Jurkat, Clone E6-1 (cell line): ENCODE data around the gene ACAA2. TPM values are rescaled to one million over a fixed set of nuclear protein-coding genes. Genes with fewer than 3 reads are reported as not detected.

ENCODE experiments used
- DNase-seq: peaks from one replicate; pipeline ENCODE4 v3.0.0-alpha.2; 2011; ENCODE audit warnings: low read depth, low spot score
- H3K4me3 ChIP-seq: 2 replicates; pipeline ENCODE4 v1.5.1; 2011; ENCODE audit warnings: mild to moderate bottlenecking, low read length, control low read depth, moderate library complexity
- polyA plus RNA-seq: library from polyadenylated mRNA; unstranded; fragments of >200 nt; gene quantifications from one replicate; pipeline ENCODE4 v1.2.1, GENCODE V29; 2012; ENCODE audit warnings: missing spikeins; ENCODE audit not compliant: insufficient read length, insufficient read depth

ACAA2 gene
- 34.9 TPM for polyA plus RNA-seq

GRCh38 chr18:49813319-49814146, at the start of gene ACAA2:
Gene ACAA2 (minus strand): TSS chr18:49813533. CDS start chr18:49813484, 49 bp downstream.
- no peak for DNase-seq
- H3K4me3 ChIP-seq, result peak within 1 kb of the TSS; percentile 91

GRCh38 chr18:49862656-49863385, 49.5 kb upstream of the ACAA2 start:
- H3K4me3 ChIP-seq, result no peak overlapping the region
- no peak for DNase-seq

GRCh38 chr18:49861659-49862058, 48.3 kb upstream of the ACAA2 start:
- no peak for DNase-seq
- H3K4me3 ChIP-seq, result no peak overlapping the region

- no peak for DNase-seq
- no peak overlapping the region for H3K4me3 ChIP-seq
Observed at GRCh38 chr18:49859725-49860124, 46.4 kb upstream of the ACAA2 start.

DNA sequence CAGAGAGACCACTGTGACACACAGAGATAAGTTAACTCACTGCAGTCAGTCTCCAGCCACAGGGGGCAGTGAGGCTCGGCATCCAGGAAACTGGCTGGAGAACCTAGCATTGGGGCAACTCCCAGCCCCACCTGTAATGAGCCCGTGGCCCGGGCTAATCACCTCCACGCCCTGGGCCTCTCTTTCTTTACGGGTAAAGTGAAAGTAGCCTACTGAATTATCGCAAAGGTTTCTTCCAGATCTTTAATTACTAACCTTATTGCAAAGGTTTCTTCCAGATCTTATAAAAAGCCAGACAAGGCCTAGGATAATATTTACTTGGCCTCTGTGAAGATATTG, 45.7 kb upstream of the ACAA2 start:
- no peak overlapping the region for H3K4me3 ChIP-seq
- no peak for DNase-seq

DNA sequence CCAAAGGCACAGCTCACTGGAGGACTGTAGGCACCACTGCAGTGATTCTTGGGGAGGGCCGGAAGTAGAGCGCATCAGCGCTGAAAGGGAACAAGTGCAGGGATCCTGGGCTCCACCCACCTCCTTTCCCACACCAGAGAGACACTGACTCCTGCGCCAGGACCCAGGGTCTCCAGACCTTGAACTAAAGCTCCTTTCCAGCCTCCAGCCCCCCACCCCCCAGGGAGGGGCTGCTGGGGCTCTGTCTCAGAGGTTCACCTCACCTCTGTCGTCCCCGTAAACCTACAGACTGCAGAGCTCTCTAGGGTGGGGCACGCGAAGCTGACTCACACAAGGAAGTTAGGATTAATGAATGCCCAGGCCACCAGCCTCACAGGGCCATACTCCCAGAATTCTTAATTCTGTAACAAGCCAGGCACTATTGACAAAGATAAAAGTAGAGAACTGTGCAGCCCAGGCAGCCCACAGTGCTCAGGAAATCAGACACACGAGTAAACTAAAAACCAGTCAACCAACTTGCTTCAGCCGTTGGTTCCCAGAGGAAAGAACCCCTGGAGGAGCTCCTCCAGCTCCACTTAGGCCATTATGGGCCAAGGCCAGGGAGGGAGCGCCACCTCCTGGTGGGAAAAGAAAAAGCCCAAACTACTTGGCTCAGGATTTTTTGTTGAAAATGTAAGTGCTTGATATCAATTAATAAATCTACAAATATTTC, 45.1 kb upstream of the ACAA2 start:
- no peak overlapping the region for H3K4me3 ChIP-seq
- peak; percentile 35 for DNase-seq

DNA sequence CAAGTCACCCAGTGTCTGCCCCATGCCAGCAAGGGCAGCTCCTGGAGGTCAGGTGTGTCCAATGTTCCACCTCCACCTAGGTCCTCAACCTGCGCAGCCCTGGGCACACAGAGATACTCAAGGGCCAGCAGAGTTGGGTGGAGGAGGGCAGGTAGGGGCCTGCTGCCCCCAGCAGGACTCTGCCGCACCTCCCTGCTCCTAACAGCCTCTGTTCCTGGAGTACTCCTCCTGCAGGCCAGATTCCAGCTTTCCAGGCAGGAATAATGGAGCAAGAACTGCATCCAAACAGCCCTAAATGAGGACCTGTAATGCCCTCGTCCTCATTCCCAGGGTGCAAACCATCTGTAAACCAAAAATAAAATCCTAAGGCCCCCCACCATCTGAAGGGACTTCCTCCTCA, 44.4 kb upstream of the ACAA2 start:
- no peak overlapping the region for H3K4me3 ChIP-seq
- DNase-seq, result no peak

GRCh38 chr18:49856496-49856895, 43.2 kb upstream of the ACAA2 start:
- no peak for DNase-seq

GRCh38 chr18:49855711-49856415, 42.5 kb upstream of the ACAA2 start:
- no peak overlapping the region for H3K4me3 ChIP-seq

More at GRCh38 chr18:49856496-49856895, 43.2 kb upstream of the ACAA2 start:
- no peak overlapping the region for H3K4me3 ChIP-seq

DNA sequence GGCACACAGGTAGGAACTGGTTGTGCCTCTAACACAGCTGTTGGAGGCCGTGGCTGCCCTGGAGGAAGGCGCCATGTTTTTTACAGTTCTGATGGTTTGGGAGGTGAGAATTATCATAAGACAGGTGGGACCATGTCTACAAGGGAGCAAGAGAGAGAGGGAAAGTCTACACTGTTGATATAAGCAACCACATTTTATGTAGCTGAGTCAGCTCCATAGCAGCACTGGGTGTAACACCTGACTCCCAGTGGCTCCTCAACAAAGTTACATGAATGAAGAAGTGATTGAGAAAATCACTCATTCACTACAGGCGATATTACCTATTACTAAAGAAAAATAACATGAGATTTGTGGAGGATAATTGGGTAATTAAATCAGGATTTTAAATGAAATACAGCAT, 41.3 kb upstream of the ACAA2 start:
- H3K4me3 ChIP-seq, result no peak overlapping the region
- no peak for DNase-seq

More at GRCh38 chr18:49855711-49856415, 42.5 kb upstream of the ACAA2 start:
- no peak for DNase-seq

DNA sequence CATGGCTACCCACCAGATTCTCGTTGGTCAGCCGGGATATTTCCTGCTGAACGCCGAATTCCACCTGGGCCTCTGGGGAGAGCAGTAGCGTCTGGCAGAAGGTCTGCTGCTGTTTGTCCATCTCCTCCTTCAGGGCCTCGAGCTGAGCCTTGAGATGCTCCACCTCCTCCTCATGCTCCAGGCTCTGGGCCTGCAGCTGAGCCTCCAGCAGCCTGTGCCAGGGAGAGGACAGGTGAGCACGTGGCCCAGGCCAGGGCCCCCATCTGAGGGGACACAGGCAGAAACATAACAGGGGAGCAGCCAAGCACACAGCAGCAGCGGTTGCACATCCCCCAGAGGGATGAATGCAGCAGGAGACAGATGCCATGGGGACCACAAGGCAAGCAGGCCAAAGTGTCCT, 40.1 kb upstream of the ACAA2 start:
- no peak overlapping the region for H3K4me3 ChIP-seq
- no peak for DNase-seq

- H3K4me3 ChIP-seq, result no peak overlapping the region
- DNase-seq, result no peak
Observed at GRCh38 chr18:49853011-49853410, 39.7 kb upstream of the ACAA2 start.

GRCh38 chr18:49851624-49852023, 38.3 kb upstream of the ACAA2 start:
- no peak for DNase-seq
- no peak overlapping the region for H3K4me3 ChIP-seq

DNA sequence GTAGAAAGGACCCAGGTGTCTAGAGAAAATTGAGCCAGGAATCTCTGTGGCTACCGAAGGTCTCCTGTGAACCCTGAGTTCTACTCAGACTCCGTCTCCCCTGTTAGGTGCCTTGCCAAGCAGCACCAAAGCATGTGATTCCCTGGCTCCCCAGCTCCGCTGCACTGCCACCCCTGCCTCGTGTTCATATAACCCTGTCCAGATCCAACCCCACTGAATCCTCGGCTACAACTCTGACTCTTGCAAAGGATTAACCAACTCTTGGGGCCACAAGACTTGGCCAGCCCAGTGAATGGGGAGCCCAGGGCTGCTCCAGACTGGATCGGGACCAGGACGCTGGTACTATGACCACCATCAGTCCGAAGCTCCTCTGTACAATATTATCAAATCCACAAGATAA, 37.3 kb upstream of the ACAA2 start:
- no peak overlapping the region for H3K4me3 ChIP-seq
- DNase-seq, result no peak

DNA sequence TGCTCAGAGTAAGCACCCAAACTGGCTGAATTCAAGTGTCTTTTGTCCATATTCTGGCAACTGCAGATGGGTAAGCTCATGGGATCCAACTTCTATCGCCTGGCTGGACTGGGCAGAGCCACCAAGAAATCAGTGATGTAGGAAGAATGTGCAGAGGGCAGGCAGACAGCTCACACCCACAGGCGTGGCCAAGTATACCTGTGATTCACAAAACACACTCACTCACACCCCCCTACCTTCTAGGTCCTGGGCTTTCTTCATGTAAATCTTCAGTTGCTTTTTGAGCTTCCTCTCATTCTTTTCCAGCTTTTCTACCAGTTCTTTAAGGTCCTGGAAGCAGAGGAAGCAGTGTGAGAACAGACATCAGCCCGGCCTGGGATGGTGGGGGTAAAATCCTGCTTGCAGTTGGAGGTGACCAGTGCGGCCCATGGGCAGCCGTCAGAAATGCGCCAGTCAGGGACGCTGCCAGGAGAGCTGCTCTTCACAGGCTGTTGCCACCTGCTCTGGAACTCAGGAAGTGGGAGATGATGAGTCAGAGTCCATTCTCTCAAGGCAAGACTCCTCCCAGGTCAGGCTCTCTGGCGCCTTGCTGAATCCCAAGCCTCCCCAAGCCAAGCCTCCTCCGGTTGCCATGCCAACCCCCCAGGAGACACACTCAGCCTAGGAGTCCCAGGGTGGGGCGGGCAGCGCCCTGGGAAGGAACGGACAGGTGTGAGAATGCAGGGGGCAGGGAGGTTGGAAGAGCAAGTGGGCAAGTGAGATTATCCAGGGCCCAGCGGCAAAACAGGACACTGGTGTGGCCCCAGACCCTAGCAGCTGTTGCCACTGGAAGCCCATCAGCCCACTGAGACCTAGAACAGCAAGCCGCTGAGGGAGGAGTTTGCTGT, 36.2 kb upstream of the ACAA2 start:
- H3K4me3 ChIP-seq, result no peak overlapping the region
- DNase-seq, result no peak

DNA sequence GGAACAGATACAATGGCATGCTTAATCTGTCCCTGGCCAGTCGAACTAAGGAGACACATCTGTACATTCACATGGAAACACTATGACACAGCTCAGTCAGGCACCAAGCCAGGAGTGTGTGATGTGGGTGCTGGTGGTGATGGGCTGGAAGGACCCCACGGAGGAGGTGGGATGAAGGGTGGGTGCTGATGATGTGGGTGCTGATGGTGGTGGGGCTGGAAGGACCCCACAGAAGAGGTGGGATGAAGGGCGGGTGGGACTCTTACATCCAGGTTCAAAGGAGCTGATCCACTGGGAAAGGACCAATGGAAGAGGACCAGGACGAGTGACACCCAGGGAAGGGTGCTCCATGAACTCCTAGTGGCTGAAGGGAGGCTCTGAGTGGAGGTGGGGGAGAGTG, 34.8 kb upstream of the ACAA2 start:
- DNase-seq, result no peak
- no peak overlapping the region for H3K4me3 ChIP-seq

DNA sequence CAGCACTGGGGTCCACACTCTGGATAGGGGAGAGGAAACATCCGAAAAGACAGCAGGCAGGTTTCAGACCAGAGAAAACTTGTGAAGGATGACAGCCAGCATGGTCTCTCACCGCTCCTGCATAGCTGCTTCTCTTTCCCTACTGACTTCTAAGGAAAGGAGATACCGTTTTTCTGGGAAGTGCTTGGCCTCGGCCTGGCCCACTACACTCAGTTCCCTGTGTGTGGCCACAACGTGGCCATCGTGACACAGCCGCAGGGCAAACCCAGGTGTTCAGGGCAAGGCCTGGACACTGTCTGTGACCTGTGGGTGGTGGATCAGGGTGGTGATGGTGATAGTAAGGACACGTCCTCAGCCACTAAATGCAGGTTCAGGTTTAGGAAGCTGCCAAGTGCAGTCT, 34.2 kb upstream of the ACAA2 start:
- no peak for DNase-seq

GRCh38 chr18:49846718-49847470, 33.6 kb upstream of the ACAA2 start:
- H3K4me3 ChIP-seq, result no peak overlapping the region
- DNase-seq, result no peak

More for the DNA sequence above, 34.2 kb upstream of the ACAA2 start:
- H3K4me3 ChIP-seq, result no peak overlapping the region
